Caco-2 (cell line): ENCODE data around the gene PRRT1. TPM values are rescaled to one million over a fixed set of nuclear protein-coding genes. Genes with fewer than 3 reads are reported as not detected.

Source experiments
- BruUV-seq: library from RNA; stranded (reverse); fragments of 400-500 nt; replicated peaks from 2 replicates; lab custom pipeline; 2021; lab: Mats Ljungman, UMichigan
- CTCF ChIA-PET: fragments of 300-600 bp; sonication (Branson Sonifier 250); formaldehyde crosslinking; loops from one replicate; lab custom pipeline; 2022; ENCODE audit warnings: antibody characterized with exemption; lab: Charles Lee
- POLR2A ChIA-PET: fragments of 300-600 bp; sonication (Branson Sonifier 250); formaldehyde crosslinking; loops from one replicate; lab custom pipeline; 2022; ENCODE audit warnings: antibody characterized with exemption; lab: Charles Lee
- DNase-seq, 2 experiments: peaks; one replicate each; pipeline versions ENCODE4 v3.0.0 to v3.0.0-alpha.2; 2020 to 2022
- H3K27me3 ChIP-seq: replicated peaks from 2 replicates; pipeline ENCODE4 v1.6.0; 2011; ENCODE audit warnings: low read length; ENCODE audit not compliant: control insufficient read depth, insufficient read depth
- H3K36me3 ChIP-seq: 2 replicates; pipeline ENCODE4 v1.5.1; 2011; ENCODE audit warnings: low read length; ENCODE audit not compliant: control insufficient read depth, insufficient read depth
- H3K4me1 ChIP-seq: fragments of 250-450 bp; sonication (Bioruptor Pico); 2 replicates; pipeline ENCODE4 v1.5.1; 2020; ENCODE audit warnings: mild to moderate bottlenecking
- H3K4me3 ChIP-seq: 2 replicates; pipeline ENCODE4 v1.5.1; 2011; ENCODE audit warnings: low read depth, mild to moderate bottlenecking, control low read depth, low read length
- H3K9me3 ChIP-seq: fragments of 250-450 bp; sonication (Bioruptor Pico); 2 replicates; pipeline ENCODE4 v1.5.1; 2020; ENCODE audit warnings: mild to moderate bottlenecking, moderate library complexity
- H3K27ac Mint-ChIP-seq: one replicate; pipeline ENCODE4 v1.8.0; 2022; ENCODE audit warnings: mixed read lengths; ENCODE audit not compliant: unreplicated experiment
- H3K27me3 Mint-ChIP-seq: one replicate; pipeline ENCODE4 v1.8.0; 2022; ENCODE audit warnings: mixed read lengths; ENCODE audit not compliant: insufficient read depth, unreplicated experiment
- H3K36me3 Mint-ChIP-seq: one replicate; pipeline ENCODE4 v1.8.0; 2022; ENCODE audit warnings: mild to moderate bottlenecking, mixed read lengths; ENCODE audit not compliant: insufficient read depth, unreplicated experiment
- H3K4me1 Mint-ChIP-seq: one replicate; pipeline ENCODE4 v1.8.0; 2022; ENCODE audit warnings: low read depth, mixed read lengths; ENCODE audit not compliant: unreplicated experiment
- H3K4me3 Mint-ChIP-seq: one replicate; pipeline ENCODE4 v1.8.0; 2022; ENCODE audit warnings: mild to moderate bottlenecking, moderate library complexity, mixed read lengths; ENCODE audit not compliant: unreplicated experiment
- H3K9me3 Mint-ChIP-seq: one replicate; pipeline ENCODE4 v1.8.0; 2022; ENCODE audit warnings: mixed read lengths; ENCODE audit not compliant: unreplicated experiment
- CTCF ChIP-seq, 2 experiments: fragments of 200-600 bp in 1 of 2; IDR thresholded peaks; 1 replicate in 1 of 2; 2 replicates in 1 of 2; pipeline versions ENCODE4 v1.5.1 to v1.8.0; 2011 to 2022; ENCODE audit warnings: antibody characterized with exemption in 1 of 2, control low read depth in 1 of 2, inconsistent platforms in 1 of 2, low read depth in 1 of 2, low read length in 1 of 2, mild to moderate bottlenecking in 1 of 2, moderate library complexity in 1 of 2; ENCODE audit not compliant: insufficient read depth in 1 of 2, severe bottlenecking in 1 of 2, unreplicated experiment in 1 of 2
- intact Hi-C: fragments of 100-400 bp; cut with micrococcal nuclease; formaldehyde crosslinking; loops from one replicate; pipeline ENCODE4 v1.10.0; 2022; ENCODE audit not compliant: unreplicated experiment
- total RNA-seq: library from RNA; stranded (reverse); gene quantifications from 2 replicates; pipeline ENCODE4 v1.2.3, GENCODE V29; 2022

The PRRT1 gene
- total RNA-seq, 1 experiment from 2014 or later: 2.0 TPM

- Mint-ChIP-seq H3K4me3 (peak overlapping the region; percentile 2), H3K4me1 (peaks cover 14% of the 10 kb centered on the region), H3K27me3 (no peaks in the 10 kb centered on the region), H3K27ac (peak overlapping the region; percentile 42), H3K9me3 (no peaks in the 10 kb centered on the region), H3K36me3 (peaks cover 90% of the 10 kb centered on the region)
- intact Hi-C loops: no loop called here
- no peak for DNase-seq
- no peaks in the 10 kb centered on the region for H3K27me3 ChIP-seq
- BruUV-seq: TSS peak; percentile 25
- H3K4me1 ChIP-seq: peaks cover 29% of the 10 kb centered on the region
- H3K9me3 ChIP-seq: no peaks in the 10 kb centered on the region
- no peak for TF ChIP-seq CTCF (IDR thresholded peaks at IDR 0.05; ENCODE audit: insufficient read depth in 1 of 2, low read depth in 1 of 2, low read length in 1 of 2, severe bottlenecking in 1 of 2, unreplicated experiment in 1 of 2)
- H3K36me3 ChIP-seq: no peaks in the 10 kb centered on the region
- H3K4me3 ChIP-seq: no peak overlapping the region
- CTCF ChIA-PET: interaction anchor here (0.7 kb wide), 2 partner anchors 8 to 253 kb away, joined by 3 read pairs; partner anchors contain the start of gene AGPAT1
- POLR2A ChIA-PET: no interaction called here
Measured at GRCh38 chr6:32167761-32168262, 16.1 kb upstream of the PRRT1 start.

- CTCF ChIA-PET: interaction anchor here (0.7 kb wide), 2 partner anchors 9 to 254 kb away, joined by 3 read pairs; partner anchors contain the start of gene AGPAT1
- no peaks in the 10 kb centered on the region for H3K27me3 Mint-ChIP-seq
- TF ChIP-seq CTCF (IDR thresholded peaks at IDR 0.05; ENCODE audit: insufficient read depth in 1 of 2, low read depth in 1 of 2, low read length in 1 of 2, severe bottlenecking in 1 of 2, unreplicated experiment in 1 of 2): no peak
- H3K36me3 ChIP-seq: no peaks in the 10 kb centered on the region
- no TSS peak for BruUV-seq
- peaks cover 24% of the 10 kb centered on the region for H3K4me1 ChIP-seq
- H3K9me3 Mint-ChIP-seq: no peaks in the 10 kb centered on the region
- H3K9me3 ChIP-seq: no peaks in the 10 kb centered on the region
- intact Hi-C loops: no loop called here
- DNase-seq: no peak
- H3K27ac Mint-ChIP-seq: peak overlapping the region; percentile 42
- POLR2A ChIA-PET: no interaction called here
- peaks cover 96% of the 10 kb centered on the region for H3K36me3 Mint-ChIP-seq
- peaks cover 14% of the 10 kb centered on the region for H3K4me1 Mint-ChIP-seq
- peak overlapping the region; percentile 2 for H3K4me3 Mint-ChIP-seq
- H3K4me3 ChIP-seq: no peak overlapping the region
- no peaks in the 10 kb centered on the region for H3K27me3 ChIP-seq
Measured at GRCh38 chr6:32167154-32167760, 15.5 kb upstream of the PRRT1 start.

- no peaks in the 10 kb centered on the region for H3K9me3 Mint-ChIP-seq
- TF ChIP-seq CTCF (IDR thresholded peaks at IDR 0.05; ENCODE audit: insufficient read depth in 1 of 2, low read depth in 1 of 2, low read length in 1 of 2, severe bottlenecking in 1 of 2, unreplicated experiment in 1 of 2): no peak
- DNase-seq: no peak
- H3K27me3 ChIP-seq: no peaks in the 10 kb centered on the region
- no peaks in the 10 kb centered on the region for H3K27me3 Mint-ChIP-seq
- H3K9me3 ChIP-seq: no peaks in the 10 kb centered on the region
- POLR2A ChIA-PET: interaction anchor here (0.7 kb wide), 1 partner anchor 38 kb away, joined by 4 read pairs; the partner anchor contains the start of gene ATF6B
- no peak overlapping the region for H3K27ac Mint-ChIP-seq
- H3K4me3 Mint-ChIP-seq: no peak overlapping the region
- no TSS peak for BruUV-seq
- intact Hi-C loops: no loop called here
- peaks cover 100% of the 10 kb centered on the region for H3K36me3 Mint-ChIP-seq
- no peak overlapping the region for H3K4me3 ChIP-seq
- H3K36me3 ChIP-seq: 0 out of 2 replicates have a peak, but pooled peaks cover 1% of the 10 kb centered on the region
- peaks cover 24% of the 10 kb centered on the region for H3K4me1 ChIP-seq
- CTCF ChIA-PET: no interaction called here
- H3K4me1 Mint-ChIP-seq: peaks cover 14% of the 10 kb centered on the region
Measured at GRCh38 chr6:32166411-32167061, 14.8 kb upstream of the PRRT1 start.
